ENCODE data around the gene MEOX2.

DNA sequence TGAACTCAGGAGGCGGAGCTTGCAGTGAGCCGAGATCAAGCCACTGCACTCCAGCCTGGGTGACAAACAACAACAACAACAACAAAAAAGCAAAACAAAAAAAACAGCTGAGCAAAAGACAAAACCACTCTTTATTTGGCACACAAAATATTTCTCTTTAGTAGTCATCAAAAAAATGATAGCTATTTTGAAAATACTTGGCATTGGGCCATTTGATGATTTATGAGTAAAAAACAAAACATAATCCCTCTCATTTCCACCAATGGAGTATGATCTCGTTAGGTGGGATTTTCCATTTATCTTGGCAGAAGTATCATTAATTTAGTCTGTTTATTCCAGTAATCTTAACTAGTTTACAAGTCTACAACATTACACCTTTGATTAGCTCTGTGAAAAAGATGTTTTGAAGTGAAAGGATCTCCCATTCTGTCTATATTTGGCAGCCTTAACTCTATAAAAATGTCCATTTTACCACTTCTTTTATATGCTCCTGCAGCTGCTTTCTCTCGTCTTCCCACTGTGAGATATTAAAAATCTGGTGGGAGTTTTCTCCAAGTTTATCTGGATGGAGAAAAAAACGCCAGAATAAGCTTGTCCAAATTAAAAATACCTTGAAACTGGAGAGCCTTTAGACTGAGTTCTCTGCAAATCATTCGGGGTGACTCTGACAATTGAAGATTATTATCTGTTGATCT is 65.8 kb downstream of the MEOX2 start:
- TF ChIP-seq EZH2phosphoT487 (IDR thresholded peaks at IDR 0.05; ENCODE audit: insufficient read depth, low read depth) (no peak), EZH2 (IDR thresholded peaks at IDR 0.05; ENCODE audit: insufficient read depth, poor library complexity, severe bottlenecking) (no peak)
